Measurements from ENCODE around the gene EGLN2. TPM values are rescaled to one million over a fixed set of nuclear protein-coding genes. Genes with fewer than 3 reads are reported as not detected.
A peak's percentile ranks its signal among the peaks of the same experiment; 100 is the strongest.

The EGLN2 gene
- total and polyA plus RNA-seq, 2 donors (not counting 3 experiments of a cell fraction or from before 2014, with no cell fraction given), result 118 to 152 TPM

- peak; percentile 100 for FAIRE-seq
- Histone ChIP-seq H3K9ac (replicated peaks; ENCODE audit: extremely low read depth, insufficient read depth, low read length) (no peak overlapping the region), H3K4me1 (ENCODE audit: control insufficient read depth, extremely low read depth, insufficient read depth, low read length) (peaks cover 65% of the 10 kb centered on the region)
Measured at GRCh38 chr19:40806423-40807146, 7.6 kb downstream of the EGLN2 start.

More at GRCh38 chr19:40806423-40807146, 7.6 kb downstream of the EGLN2 start:
- Histone ChIP-seq H3K36me3 (ENCODE audit: control insufficient read depth in 2 of 2, extremely low read depth in 1 of 2, insufficient read depth in 2 of 2, low read length in 2 of 2) (peaks cover 9 to 40% of the 10 kb centered on the region in 2 experiments), H3K4me2 (ENCODE audit: insufficient read depth, low read length) (peak overlapping the region; percentile 26), H3K9me1 (replicated peaks; ENCODE audit: control insufficient read depth, extremely low read depth, insufficient read depth, low read length) (no peaks in the 10 kb centered on the region), H3K79me2 (ENCODE audit: control insufficient read depth, insufficient read depth, low read length) (peaks cover 65% of the 10 kb centered on the region), H3K27ac (ENCODE audit: insufficient read depth, low read depth, low read length) (peak overlapping the region; percentile 35), H3K9me3 (replicated peaks; ENCODE audit: control insufficient read depth, insufficient read depth, low read length) (no peaks in the 10 kb centered on the region), H3K27me3 (ENCODE audit: control insufficient read depth in 2 of 2, insufficient read depth in 2 of 2, low read length in 2 of 2) (no peaks in the 10 kb centered on the region), H2AFZ (ENCODE audit: low read depth, low read length) (no peak overlapping the region), H4K20me1 (replicated peaks; ENCODE audit: control insufficient read depth, extremely low read depth, insufficient read depth, low read length) (no peaks in the 10 kb centered on the region), H3K4me3 (replicated peaks in 1 of 3; ENCODE audit: insufficient read depth in 1 of 3, low read depth in 1 of 3, low read length in 3 of 3) (peak overlapping the region in 1 of 3 experiments; percentile 9)
- DNase-seq (ENCODE audit: low read depth, low spot score), result peak; percentile 99
- ChIA-PET POLR2A (interaction anchor here (0.6 to 2.0 kb wide), 6 partner anchors 8 to 143 kb away, joined by 3 to 5 read pairs (median 4); partner anchors contain the start of genes ACTMAP, EGLN2, RAB4B and SNRPA), CTCF (interaction anchor here (0.6 to 3.9 kb wide), 26 partner anchors 8 to 341 kb away, joined by 3 to 70 read pairs (median 4); partner anchors contain the start of genes ACTMAP, BLVRB, COQ8B and EGLN2)
- intact Hi-C loops (cut with micrococcal nuclease), result loop anchor here (1.0 to 10.0 kb wide), 6 partner anchors 29 to 362 kb away; partner anchors contain the start of genes ACTMAP, NUMBL and SERTAD3
- no TSS peak for BruUV-seq (replicated peaks)
- TF ChIP-seq FOS (IDR thresholded peaks at IDR 0.05; ENCODE audit: borderline replicate concordance, insufficient read depth, low read length) (no peak), POLR2A (IDR thresholded peaks at IDR 0.05; ENCODE audit: low read depth, low read length) (peak; percentile 29), CTCF (IDR thresholded peaks at IDR 0.05; ENCODE audit: extremely low read depth in 1 of 2, insufficient read depth in 1 of 2, low read depth in 1 of 2, low read length in 2 of 2) (peak; percentile 99), POLR2AphosphoS5 (IDR thresholded peaks at IDR 0.05; ENCODE audit: insufficient read depth, low read depth, low read length) (peak; percentile 76)
- dilution Hi-C loops (cut with MboI; ENCODE audit: extremely low pct_ligation_motif_present, low sequenced_read_pairs), result no loop called here

All from endothelial cell of umbilical vein (primary cell).